ENCODE data around the gene PTPN14. TPM values are rescaled to one million over a fixed set of nuclear protein-coding genes. Genes with fewer than 3 reads are reported as not detected.

Gene PTPN14
- total RNA-seq, 1 experiment from 2014 or later: 37.5 TPM

DNA sequence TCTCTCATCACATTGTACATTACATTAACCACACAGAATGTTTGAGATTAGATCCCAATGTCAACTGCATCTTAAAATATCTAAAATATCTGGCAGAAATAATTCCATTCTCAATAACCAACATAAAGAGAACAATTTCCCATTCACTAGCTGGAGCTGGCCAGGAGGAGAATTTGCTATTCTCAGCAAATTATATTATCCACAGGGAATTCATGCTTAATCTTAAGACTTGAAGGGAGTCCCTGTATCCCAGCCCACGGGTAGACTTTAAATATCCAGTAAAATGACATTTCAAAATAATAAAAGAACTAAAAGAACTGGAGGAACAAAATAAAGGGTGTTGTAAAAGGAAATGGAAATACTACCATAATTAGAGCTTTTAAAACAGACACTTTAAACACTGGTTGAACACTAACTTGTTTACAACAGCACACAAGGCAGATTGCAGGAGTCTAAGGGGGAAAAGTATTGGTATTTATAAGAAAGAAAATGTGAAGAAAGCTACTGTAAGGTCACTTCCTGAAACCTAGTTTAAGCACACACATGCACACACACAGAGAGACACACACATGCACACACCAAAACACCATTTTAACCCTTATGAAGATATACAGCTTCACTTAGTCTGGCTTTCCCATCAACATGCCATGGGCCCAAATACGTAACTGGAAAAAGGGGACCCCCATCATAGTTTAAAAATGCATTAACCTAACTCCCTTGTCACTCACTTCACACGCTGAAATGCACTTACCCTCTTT is 107.0 kb downstream of the PTPN14 start:
- POLR2A ChIA-PET: no interaction called here
- H3K9me2 ChIP-seq (ENCODE audit: insufficient read depth): no peaks in the 10 kb centered on the region
- peak overlapping the region; percentile 81 for H3K27ac ChIP-seq (ENCODE audit: low read depth, low read length)

More for the DNA sequence above, 107.0 kb downstream of the PTPN14 start:
- intact Hi-C loops (cut with micrococcal nuclease): no loop called here
- H4K20me1 ChIP-seq (ENCODE audit: insufficient read depth): peaks cover 3% of the 10 kb centered on the region; the same call in 1 of the 2 replicates
- no peak overlapping the region for H3K9ac ChIP-seq (ENCODE audit: low read length)
- no peaks in the 10 kb centered on the region for H3K36me3 ChIP-seq (ENCODE audit: control insufficient read depth in 1 of 2, insufficient read depth in 2 of 2, low read length in 2 of 2)
- BruUV-seq (replicated peaks): no TSS peak
- H3K9me3 ChIP-seq (ENCODE audit: control insufficient read depth in 1 of 2, insufficient read depth in 1 of 2, low read depth in 1 of 2, low read length in 2 of 2): no peaks in the 10 kb centered on the region
- TF ChIP-seq POLR2A (IDR thresholded peaks at IDR 0.05; ENCODE audit: borderline replicate concordance, extremely low read depth, insufficient read depth, insufficient read length): no peak
- no peak for TF ChIP-seq FOSL1 (IDR thresholded peaks at IDR 0.05; ENCODE audit: low read depth)
- no peak for TF ChIP-seq CEBPB (IDR thresholded peaks at IDR 0.05; ENCODE audit: low read depth)
- TF ChIP-seq YY1 (IDR thresholded peaks at IDR 0.05; ENCODE audit: extremely low read depth, insufficient replicate concordance, low read depth, low read length): no peak
- no peak for TF ChIP-seq SRF (IDR thresholded peaks at IDR 0.05; ENCODE audit: low read depth)
- TF ChIP-seq, protein P1, sequence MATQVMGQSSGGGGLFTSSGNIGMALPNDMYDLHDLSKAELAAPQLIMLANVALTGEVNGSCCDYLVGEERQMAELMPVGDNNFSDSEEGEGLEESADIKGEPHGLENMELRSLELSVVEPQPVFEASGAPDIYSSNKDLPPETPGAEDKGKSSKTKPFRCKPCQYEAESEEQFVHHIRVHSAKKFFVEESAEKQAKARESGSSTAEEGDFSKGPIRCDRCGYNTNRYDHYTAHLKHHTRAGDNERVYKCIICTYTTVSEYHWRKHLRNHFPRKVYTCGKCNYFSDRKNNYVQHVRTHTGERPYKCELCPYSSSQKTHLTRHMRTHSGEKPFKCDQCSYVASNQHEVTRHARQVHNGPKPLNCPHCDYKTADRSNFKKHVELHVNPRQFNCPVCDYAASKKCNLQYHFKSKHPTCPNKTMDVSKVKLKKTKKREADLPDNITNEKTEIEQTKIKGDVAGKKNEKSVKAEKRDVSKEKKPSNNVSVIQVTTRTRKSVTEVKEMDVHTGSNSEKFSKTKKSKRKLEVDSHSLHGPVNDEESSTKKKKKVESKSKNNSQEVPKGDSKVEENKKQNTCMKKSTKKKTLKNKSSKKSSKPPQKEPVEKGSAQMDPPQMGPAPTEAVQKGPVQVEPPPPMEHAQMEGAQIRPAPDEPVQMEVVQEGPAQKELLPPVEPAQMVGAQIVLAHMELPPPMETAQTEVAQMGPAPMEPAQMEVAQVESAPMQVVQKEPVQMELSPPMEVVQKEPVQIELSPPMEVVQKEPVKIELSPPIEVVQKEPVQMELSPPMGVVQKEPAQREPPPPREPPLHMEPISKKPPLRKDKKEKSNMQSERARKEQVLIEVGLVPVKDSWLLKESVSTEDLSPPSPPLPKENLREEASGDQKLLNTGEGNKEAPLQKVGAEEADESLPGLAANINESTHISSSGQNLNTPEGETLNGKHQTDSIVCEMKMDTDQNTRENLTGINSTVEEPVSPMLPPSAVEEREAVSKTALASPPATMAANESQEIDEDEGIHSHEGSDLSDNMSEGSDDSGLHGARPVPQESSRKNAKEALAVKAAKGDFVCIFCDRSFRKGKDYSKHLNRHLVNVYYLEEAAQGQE (IDR thresholded peaks at IDR 0.05; ENCODE audit: low read depth): no peak
- no peak for TF ChIP-seq RAD21 (IDR thresholded peaks at IDR 0.05; ENCODE audit: low read depth)
- TF ChIP-seq, protein P2, sequence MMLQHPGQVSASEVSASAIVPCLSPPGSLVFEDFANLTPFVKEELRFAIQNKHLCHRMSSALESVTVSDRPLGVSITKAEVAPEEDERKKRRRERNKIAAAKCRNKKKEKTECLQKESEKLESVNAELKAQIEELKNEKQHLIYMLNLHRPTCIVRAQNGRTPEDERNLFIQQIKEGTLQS (IDR thresholded peaks at IDR 0.05): no peak
- no peak for TF ChIP-seq SP1 (IDR thresholded peaks at IDR 0.05; ENCODE audit: low read depth)
- TF ChIP-seq SIN3A (IDR thresholded peaks at IDR 0.05; ENCODE audit: low read depth): no peak
- TF ChIP-seq CBX3 (IDR thresholded peaks at IDR 0.05; ENCODE audit: low read depth): no peak
- TF ChIP-seq ZFX (IDR thresholded peaks at IDR 0.05): no peak
- TF ChIP-seq EGR1 (IDR thresholded peaks at IDR 0.05; ENCODE audit: low read depth): no peak
- TF ChIP-seq EZH2 (IDR thresholded peaks at IDR 0.05): no peak
- no peak for TF ChIP-seq POLR2AphosphoS5 (IDR thresholded peaks at IDR 0.05; ENCODE audit: low read depth, low read length)
- TF ChIP-seq, protein P3, sequence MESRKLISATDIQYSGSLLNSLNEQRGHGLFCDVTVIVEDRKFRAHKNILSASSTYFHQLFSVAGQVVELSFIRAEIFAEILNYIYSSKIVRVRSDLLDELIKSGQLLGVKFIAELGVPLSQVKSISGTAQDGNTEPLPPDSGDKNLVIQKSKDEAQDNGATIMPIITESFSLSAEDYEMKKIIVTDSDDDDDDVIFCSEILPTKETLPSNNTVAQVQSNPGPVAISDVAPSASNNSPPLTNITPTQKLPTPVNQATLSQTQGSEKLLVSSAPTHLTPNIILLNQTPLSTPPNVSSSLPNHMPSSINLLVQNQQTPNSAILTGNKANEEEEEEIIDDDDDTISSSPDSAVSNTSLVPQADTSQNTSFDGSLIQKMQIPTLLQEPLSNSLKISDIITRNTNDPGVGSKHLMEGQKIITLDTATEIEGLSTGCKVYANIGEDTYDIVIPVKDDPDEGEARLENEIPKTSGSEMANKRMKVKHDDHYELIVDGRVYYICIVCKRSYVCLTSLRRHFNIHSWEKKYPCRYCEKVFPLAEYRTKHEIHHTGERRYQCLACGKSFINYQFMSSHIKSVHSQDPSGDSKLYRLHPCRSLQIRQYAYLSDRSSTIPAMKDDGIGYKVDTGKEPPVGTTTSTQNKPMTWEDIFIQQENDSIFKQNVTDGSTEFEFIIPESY (IDR thresholded peaks at IDR 0.05; ENCODE audit: extremely low read depth, insufficient replicate concordance, low read length): no peak
- TF ChIP-seq, protein P4, sequence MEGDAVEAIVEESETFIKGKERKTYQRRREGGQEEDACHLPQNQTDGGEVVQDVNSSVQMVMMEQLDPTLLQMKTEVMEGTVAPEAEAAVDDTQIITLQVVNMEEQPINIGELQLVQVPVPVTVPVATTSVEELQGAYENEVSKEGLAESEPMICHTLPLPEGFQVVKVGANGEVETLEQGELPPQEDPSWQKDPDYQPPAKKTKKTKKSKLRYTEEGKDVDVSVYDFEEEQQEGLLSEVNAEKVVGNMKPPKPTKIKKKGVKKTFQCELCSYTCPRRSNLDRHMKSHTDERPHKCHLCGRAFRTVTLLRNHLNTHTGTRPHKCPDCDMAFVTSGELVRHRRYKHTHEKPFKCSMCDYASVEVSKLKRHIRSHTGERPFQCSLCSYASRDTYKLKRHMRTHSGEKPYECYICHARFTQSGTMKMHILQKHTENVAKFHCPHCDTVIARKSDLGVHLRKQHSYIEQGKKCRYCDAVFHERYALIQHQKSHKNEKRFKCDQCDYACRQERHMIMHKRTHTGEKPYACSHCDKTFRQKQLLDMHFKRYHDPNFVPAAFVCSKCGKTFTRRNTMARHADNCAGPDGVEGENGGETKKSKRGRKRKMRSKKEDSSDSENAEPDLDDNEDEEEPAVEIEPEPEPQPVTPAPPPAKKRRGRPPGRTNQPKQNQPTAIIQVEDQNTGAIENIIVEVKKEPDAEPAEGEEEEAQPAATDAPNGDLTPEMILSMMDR (IDR thresholded peaks at IDR 0.05 in 2 of 3, conservative IDR thresholded peaks at IDR 0.05 in 1 of 3; ENCODE audit: borderline replicate concordance in 1 of 3, insufficient read depth in 1 of 3, low read depth in 2 of 3, low read length in 2 of 3): no peak
- DNase-seq (ENCODE audit: low read depth, low spot score): no peak
- H3K4me3 ChIP-seq (replicated peaks in 1 of 2; ENCODE audit: low read depth in 1 of 2, low read length in 2 of 2): no peak overlapping the region
- ChIA-PET RAD21 (ENCODE audit: low non-redundant PET in 1 of 2, low total read pairs in 2 of 2, uncharacterized antibody in 2 of 2, unreplicated experiment in 2 of 2) (no interaction called here), CTCF (no interaction called here)
- H3K79me2 ChIP-seq (ENCODE audit: insufficient read depth, low read length): no peaks in the 10 kb centered on the region
- no peak for ATAC-seq
- H2AFZ ChIP-seq (ENCODE audit: low read depth, low read length, poor library complexity, severe bottlenecking): no peak overlapping the region
- H3K4me2 ChIP-seq (ENCODE audit: low read length): peak overlapping the region; percentile 94
- H3K27me3 ChIP-seq (ENCODE audit: insufficient read depth, low read length): no peaks in the 10 kb centered on the region
- H3K4me1 ChIP-seq (ENCODE audit: control insufficient read depth in 1 of 2, insufficient read depth in 2 of 2, low read length in 2 of 2): peaks cover 56 to 71% of the 10 kb centered on the region in 2 experiments
